ENCODE data around the gene BAIAP2L1.

The BAIAP2L1 gene

GRCh38 chr7:98315318-98315993, 85.4 kb downstream of the BAIAP2L1 start:
- H3K4me3 ChIP-seq (ENCODE audit: low read depth, low read length) = no peak overlapping the region
- no peak for TF ChIP-seq CTCF (IDR thresholded peaks at IDR 0.05; ENCODE audit: low read depth, low read length)

GRCh38 chr7:98314469-98314868, 86.4 kb downstream of the BAIAP2L1 start:
- no peak for TF ChIP-seq CTCF (IDR thresholded peaks at IDR 0.05; ENCODE audit: low read depth, low read length)
- H3K4me3 ChIP-seq (ENCODE audit: low read depth, low read length) = no peak overlapping the region

- no peak for TF ChIP-seq CTCF (IDR thresholded peaks at IDR 0.05; ENCODE audit: low read depth, low read length)
- no peak overlapping the region for H3K4me3 ChIP-seq (ENCODE audit: low read depth, low read length)
Measured at GRCh38 chr7:98312201-98312600, 88.7 kb downstream of the BAIAP2L1 start.

GRCh38 chr7:98309566-98309965, 91.3 kb downstream of the BAIAP2L1 start:
- TF ChIP-seq CTCF (IDR thresholded peaks at IDR 0.05; ENCODE audit: low read depth, low read length) = no peak
- H3K4me3 ChIP-seq (ENCODE audit: low read depth, low read length) = no peak overlapping the region

GRCh38 chr7:98307971-98308466, 92.9 kb downstream of the BAIAP2L1 start:
- no peak for TF ChIP-seq CTCF (IDR thresholded peaks at IDR 0.05; ENCODE audit: low read depth, low read length)
- no peak overlapping the region for H3K4me3 ChIP-seq (ENCODE audit: low read depth, low read length)

- no peak for TF ChIP-seq CTCF (IDR thresholded peaks at IDR 0.05; ENCODE audit: low read depth, low read length)
- no peak overlapping the region for H3K4me3 ChIP-seq (ENCODE audit: low read depth, low read length)
Measured at GRCh38 chr7:98305951-98306535, 94.8 kb downstream of the BAIAP2L1 start.

- TF ChIP-seq CTCF (IDR thresholded peaks at IDR 0.05; ENCODE audit: low read depth, low read length) = no peak
- no peak overlapping the region for H3K4me3 ChIP-seq (ENCODE audit: low read depth, low read length)
Measured at GRCh38 chr7:98303906-98304305, 97.0 kb downstream of the BAIAP2L1 start.

Data from WI38 (cell line).